Neuron (in vitro differentiated cells): ENCODE measurements around the gene AKT1S1.

Experiments
- H2AFZ ChIP-seq: one replicate; pipeline ENCODE4 v1.6.1; 2013; ENCODE audit warnings: low read depth, mild to moderate bottlenecking, inconsistent platforms, low read length, moderate library complexity
- H3K27me3 ChIP-seq: one replicate; pipeline ENCODE4 v1.6.1; 2013; ENCODE audit warnings: low read length; ENCODE audit not compliant: insufficient read depth
- H3K36me3 ChIP-seq: one replicate; pipeline ENCODE4 v1.6.1; 2013; ENCODE audit warnings: low read length; ENCODE audit not compliant: insufficient read depth
- H3K4me1 ChIP-seq: one replicate; pipeline ENCODE4 v1.6.1; 2013; ENCODE audit warnings: low read length; ENCODE audit not compliant: insufficient read depth
- H3K4me3 ChIP-seq: 2 replicates; pipeline ENCODE4 v1.5.1; 2013; ENCODE audit warnings: mild to moderate bottlenecking, low read length, moderate library complexity
- H3K9me3 ChIP-seq: one replicate; pipeline ENCODE4 v1.6.1; 2013; ENCODE audit warnings: low read length

The AKT1S1 gene

GRCh38 chr19:49874503-49875157 lies 2.5 kb downstream of the AKT1S1 start:
- H3K27me3 ChIP-seq, result no peaks in the 10 kb centered on the region
- no peak overlapping the region for H3K4me3 ChIP-seq
- no peaks in the 10 kb centered on the region for H3K9me3 ChIP-seq
- H2AFZ ChIP-seq, result no peak overlapping the region
- H3K36me3 ChIP-seq, result peaks cover 4% of the 10 kb centered on the region
- peaks cover 24% of the 10 kb centered on the region for H3K4me1 ChIP-seq

GRCh38 chr19:49873834-49874233 lies 3.3 kb downstream of the AKT1S1 start:
- Histone ChIP-seq H3K36me3 (no peaks in the 10 kb centered on the region), H3K4me3 (no peak overlapping the region), H3K4me1 (peaks cover 23% of the 10 kb centered on the region), H3K27me3 (no peaks in the 10 kb centered on the region), H3K9me3 (no peaks in the 10 kb centered on the region), H2AFZ (no peak overlapping the region)

GRCh38 chr19:49873129-49873521 lies 4.0 kb downstream of the AKT1S1 start:
- H3K36me3 ChIP-seq, result no peaks in the 10 kb centered on the region
- H2AFZ ChIP-seq, result no peak overlapping the region
- no peak overlapping the region for H3K4me3 ChIP-seq
- no peaks in the 10 kb centered on the region for H3K27me3 ChIP-seq
- no peaks in the 10 kb centered on the region for H3K9me3 ChIP-seq
- peaks cover 20% of the 10 kb centered on the region for H3K4me1 ChIP-seq

- Histone ChIP-seq H2AFZ (no peak overlapping the region), H3K9me3 (no peaks in the 10 kb centered on the region), H3K4me1 (peaks cover 24% of the 10 kb centered on the region), H3K4me3 (no peak overlapping the region), H3K36me3 (no peaks in the 10 kb centered on the region), H3K27me3 (no peaks in the 10 kb centered on the region)
Observed at GRCh38 chr19:49872245-49873128, 4.7 kb downstream of the AKT1S1 start.

- no peaks in the 10 kb centered on the region for H3K36me3 ChIP-seq
- H3K4me1 ChIP-seq, result peaks cover 27% of the 10 kb centered on the region
- no peak overlapping the region for H3K4me3 ChIP-seq
- no peaks in the 10 kb centered on the region for H3K27me3 ChIP-seq
- no peak overlapping the region for H2AFZ ChIP-seq
- H3K9me3 ChIP-seq, result no peaks in the 10 kb centered on the region
Observed at GRCh38 chr19:49871349-49871985, 5.7 kb downstream of the AKT1S1 start.

GRCh38 chr19:49870309-49870901 lies 6.8 kb downstream of the AKT1S1 start:
- H3K4me1 ChIP-seq, result peaks cover 30% of the 10 kb centered on the region
- no peak overlapping the region for H2AFZ ChIP-seq
- H3K4me3 ChIP-seq, result peak overlapping the region; percentile 54
- H3K36me3 ChIP-seq, result no peaks in the 10 kb centered on the region
- no peaks in the 10 kb centered on the region for H3K9me3 ChIP-seq
- no peaks in the 10 kb centered on the region for H3K27me3 ChIP-seq

GRCh38 chr19:49869484-49870308 lies 7.5 kb downstream of the AKT1S1 start:
- peaks cover 30% of the 10 kb centered on the region for H3K4me1 ChIP-seq
- H3K9me3 ChIP-seq, result no peaks in the 10 kb centered on the region
- H2AFZ ChIP-seq, result no peak overlapping the region
- peak overlapping the region; percentile 54 for H3K4me3 ChIP-seq
- no peaks in the 10 kb centered on the region for H3K27me3 ChIP-seq
- H3K36me3 ChIP-seq, result peaks cover 4% of the 10 kb centered on the region

GRCh38 chr19:49869009-49869483 lies 8.1 kb downstream of the AKT1S1 start:
- no peaks in the 10 kb centered on the region for H3K27me3 ChIP-seq
- H3K9me3 ChIP-seq, result no peaks in the 10 kb centered on the region
- H2AFZ ChIP-seq, result no peak overlapping the region
- peaks cover 30% of the 10 kb centered on the region for H3K4me1 ChIP-seq
- H3K4me3 ChIP-seq, result peak overlapping the region; percentile 31
- peaks cover 10% of the 10 kb centered on the region for H3K36me3 ChIP-seq

GRCh38 chr19:49866933-49867782 lies 10.0 kb downstream of the AKT1S1 start, which contains the start of gene PNKP:
TSS of gene PNKP (minus strand) at chr19:49867576. CDS start at chr19:49867204, 372 bp downstream.
- H2AFZ ChIP-seq, result peak within 1 kb of the TSS; percentile 13
- H3K36me3 ChIP-seq, result peaks cover 26% of the 10 kb centered on the region
- peak within 1 kb of the TSS; percentile 73 for H3K4me3 ChIP-seq
- peaks cover 30% of the 10 kb centered on the region for H3K4me1 ChIP-seq
- H3K9me3 ChIP-seq, result no peaks in the 10 kb centered on the region
- no peaks in the 10 kb centered on the region for H3K27me3 ChIP-seq

- no peaks in the 10 kb centered on the region for H3K27me3 ChIP-seq
- no peaks in the 10 kb centered on the region for H3K9me3 ChIP-seq
- H3K4me3 ChIP-seq, result no peak overlapping the region
- no peak overlapping the region for H2AFZ ChIP-seq
- H3K4me1 ChIP-seq, result peaks cover 23% of the 10 kb centered on the region
- H3K36me3 ChIP-seq, result peaks cover 47% of the 10 kb centered on the region
Observed at GRCh38 chr19:49864890-49865289, 12.3 kb downstream of the AKT1S1 start.

GRCh38 chr19:49863935-49864320 lies 13.2 kb downstream of the AKT1S1 start:
- H3K4me1 ChIP-seq, result peaks cover 20% of the 10 kb centered on the region
- H3K27me3 ChIP-seq, result no peaks in the 10 kb centered on the region
- H3K9me3 ChIP-seq, result no peaks in the 10 kb centered on the region
- no peak overlapping the region for H3K4me3 ChIP-seq
- H3K36me3 ChIP-seq, result peaks cover 52% of the 10 kb centered on the region
- H2AFZ ChIP-seq, result no peak overlapping the region
